ENCODE measurements around the gene CCDC179. TPM values are rescaled to one million over a fixed set of nuclear protein-coding genes. Genes with fewer than 3 reads are reported as not detected.

CCDC179 gene
- total RNA-seq, 2 donors from 2014 or later, result not detected

DNA sequence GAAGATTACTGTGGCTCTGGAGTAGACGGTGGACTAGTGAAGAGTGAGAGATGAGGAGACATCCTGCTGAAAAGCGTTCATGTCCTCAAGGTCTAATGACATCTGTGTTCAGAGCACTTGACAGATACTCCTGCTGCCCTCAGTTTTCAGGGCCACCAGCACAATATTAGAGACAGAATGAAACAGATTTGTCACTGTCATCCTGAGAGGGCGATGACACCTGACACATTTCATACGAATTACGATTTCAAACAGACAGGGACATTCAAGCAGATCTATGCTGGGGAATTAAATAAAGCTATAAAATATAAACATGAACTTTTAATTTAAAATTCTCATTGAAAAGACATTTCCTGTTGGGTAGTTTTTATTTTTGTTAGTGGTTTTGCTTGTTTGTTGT lies 59.8 kb downstream of the CCDC179 start:
- Histone ChIP-seq H3K9me3 (no peaks in the 10 kb centered on the region), H3K4me3 (no peak overlapping the region), H3K9ac (ENCODE audit: low read depth in 2 of 2, low read length in 2 of 2) (no peak overlapping the region), H3K36me3 (no peaks in the 10 kb centered on the region), H3K27me3 (no peaks in the 10 kb centered on the region), H3K4me1 (no peaks in the 10 kb centered on the region), H3K27ac (no peak overlapping the region)
- TF ChIP-seq, protein P1, sequence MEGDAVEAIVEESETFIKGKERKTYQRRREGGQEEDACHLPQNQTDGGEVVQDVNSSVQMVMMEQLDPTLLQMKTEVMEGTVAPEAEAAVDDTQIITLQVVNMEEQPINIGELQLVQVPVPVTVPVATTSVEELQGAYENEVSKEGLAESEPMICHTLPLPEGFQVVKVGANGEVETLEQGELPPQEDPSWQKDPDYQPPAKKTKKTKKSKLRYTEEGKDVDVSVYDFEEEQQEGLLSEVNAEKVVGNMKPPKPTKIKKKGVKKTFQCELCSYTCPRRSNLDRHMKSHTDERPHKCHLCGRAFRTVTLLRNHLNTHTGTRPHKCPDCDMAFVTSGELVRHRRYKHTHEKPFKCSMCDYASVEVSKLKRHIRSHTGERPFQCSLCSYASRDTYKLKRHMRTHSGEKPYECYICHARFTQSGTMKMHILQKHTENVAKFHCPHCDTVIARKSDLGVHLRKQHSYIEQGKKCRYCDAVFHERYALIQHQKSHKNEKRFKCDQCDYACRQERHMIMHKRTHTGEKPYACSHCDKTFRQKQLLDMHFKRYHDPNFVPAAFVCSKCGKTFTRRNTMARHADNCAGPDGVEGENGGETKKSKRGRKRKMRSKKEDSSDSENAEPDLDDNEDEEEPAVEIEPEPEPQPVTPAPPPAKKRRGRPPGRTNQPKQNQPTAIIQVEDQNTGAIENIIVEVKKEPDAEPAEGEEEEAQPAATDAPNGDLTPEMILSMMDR (IDR thresholded peaks at IDR 0.05), result no peak
- intact Hi-C loops (cut with DNase I), result no loop called here
- no peak for DNase-seq

DNA sequence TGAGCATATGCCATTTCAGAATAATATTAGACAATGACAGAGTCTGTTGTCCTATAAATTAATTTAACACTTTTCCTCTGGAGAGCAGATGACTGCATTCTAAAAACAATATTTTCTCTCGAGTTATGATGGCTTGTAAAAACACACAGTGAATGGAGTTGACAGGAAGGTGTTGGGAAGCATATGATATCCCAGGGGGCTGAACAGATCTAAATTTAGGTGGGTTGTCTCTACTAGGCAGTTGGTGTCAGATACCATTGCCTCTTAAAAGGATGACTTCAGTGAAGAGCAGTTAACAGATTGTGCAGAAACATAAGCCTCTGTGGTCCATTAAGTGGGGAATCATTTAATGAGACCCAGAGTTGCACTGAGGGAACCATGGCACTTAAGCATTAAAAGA lies 61.4 kb downstream of the CCDC179 start:
- H3K9me3 ChIP-seq, result no peaks in the 10 kb centered on the region
- H3K9ac ChIP-seq (ENCODE audit: low read depth in 2 of 2, low read length in 2 of 2), result no peak overlapping the region
- H3K4me1 ChIP-seq, result no peaks in the 10 kb centered on the region
- H3K27ac ChIP-seq, result no peak overlapping the region
- no peaks in the 10 kb centered on the region for H3K27me3 ChIP-seq
- TF ChIP-seq, protein P1 (IDR thresholded peaks at IDR 0.05), result no peak
- intact Hi-C loops (cut with DNase I), result no loop called here
- H3K4me3 ChIP-seq, result no peak overlapping the region
- DNase-seq, result no peak
- H3K36me3 ChIP-seq, result no peaks in the 10 kb centered on the region

DNA sequence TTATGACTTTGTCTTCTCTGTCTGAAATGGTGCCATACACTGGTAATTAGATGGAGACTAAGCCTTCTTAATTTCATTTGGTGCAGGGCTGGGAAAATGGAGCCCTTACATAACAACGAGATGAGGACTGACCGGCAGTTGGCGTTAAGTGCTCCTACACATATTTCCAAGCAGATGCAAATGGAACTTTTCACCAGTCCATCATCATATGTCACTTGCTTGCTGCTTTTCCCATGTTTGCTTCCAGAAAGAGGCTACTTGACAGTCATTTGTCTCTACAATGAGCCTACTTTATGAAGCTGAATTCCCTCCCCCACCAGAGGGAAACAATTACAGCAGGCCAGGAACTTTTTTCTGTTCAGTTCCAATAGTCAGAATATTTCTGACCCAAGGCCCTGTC lies 63.2 kb downstream of the CCDC179 start:
- TF ChIP-seq, protein P1 (IDR thresholded peaks at IDR 0.05), result no peak
- Histone ChIP-seq H3K27ac (no peak overlapping the region), H3K9me3 (no peaks in the 10 kb centered on the region), H3K4me1 (no peaks in the 10 kb centered on the region), H3K27me3 (no peaks in the 10 kb centered on the region), H3K4me3 (no peak overlapping the region), H3K9ac (ENCODE audit: low read depth in 2 of 2, low read length in 2 of 2) (no peak overlapping the region), H3K36me3 (no peaks in the 10 kb centered on the region)
- intact Hi-C loops (cut with DNase I), result no loop called here
- DNase-seq, result no peak

Other genes starting within 250 kb of the CCDC179 start
- gene FANCF, start 234.7 kb downstream of the CCDC179 start, total RNA-seq, result 10 to 100 TPM; 13.4 to 18.8 TPM
- gene GAS2, start 193.9 kb downstream of the CCDC179 start, total RNA-seq, result 1 to 10 TPM; 1.6 to 2.3 TPM
- gene SVIP, start 30.7 kb downstream of the CCDC179 start, total RNA-seq, result 10 to 100 TPM; 20.6 to 30.0 TPM